GM23248 (cell line): ENCODE results near the gene WDR48. TPM values are rescaled to one million over a fixed set of nuclear protein-coding genes. Genes with fewer than 3 reads are reported as not detected.

Experiments
- DNase-seq: peaks from one replicate; pipeline ENCODE4 v3.0.0-alpha.2; 2015
- H2AFZ ChIP-seq: fragments of 200-600 bp; sonication (generic); 2 replicates; pipeline ENCODE4 v1.6.1; 2016; ENCODE audit warnings: antibody characterized with exemption
- H3F3A ChIP-seq: fragments of 200-600 bp; sonication (generic); 2 replicates; pipeline ENCODE4 v1.6.1; 2016; ENCODE audit warnings: mild to moderate bottlenecking, antibody characterized with exemption, mixed run types; ENCODE audit not compliant: insufficient read depth
- H3K27ac ChIP-seq: fragments of 200-600 bp; sonication (generic); 2 replicates; pipeline ENCODE4 v1.5.1; 2016; ENCODE audit warnings: mild to moderate bottlenecking
- H3K27me3 ChIP-seq: fragments of 200-600 bp; sonication (generic); replicated peaks from 2 replicates; pipeline ENCODE4 v1.6.1; 2016; ENCODE audit warnings: mild to moderate bottlenecking; ENCODE audit not compliant: insufficient read depth
- H3K36me3 ChIP-seq: fragments of 200-600 bp; sonication (generic); 2 replicates; pipeline ENCODE4 v1.6.1; 2016; ENCODE audit warnings: low read depth, mild to moderate bottlenecking
- H3K4me1 ChIP-seq: fragments of 200-600 bp; sonication (generic); 2 replicates; pipeline ENCODE4 v1.6.1; 2016; ENCODE audit warnings: mild to moderate bottlenecking; ENCODE audit not compliant: insufficient read depth
- H3K4me2 ChIP-seq: fragments of 200-600 bp; sonication (generic); one replicate; pipeline ENCODE4 v1.6.1; 2016; ENCODE audit warnings: mild to moderate bottlenecking; ENCODE audit not compliant: unreplicated experiment
- H3K4me3 ChIP-seq: fragments of 200-600 bp; sonication (generic); 2 replicates; pipeline ENCODE4 v1.5.1; 2016; ENCODE audit warnings: mild to moderate bottlenecking
- H3K79me2 ChIP-seq: fragments of 200-600 bp; sonication (generic); 2 replicates; pipeline ENCODE4 v1.6.1; 2016; ENCODE audit warnings: mild to moderate bottlenecking; ENCODE audit not compliant: insufficient read depth
- H3K9ac ChIP-seq: fragments of 200-600 bp; sonication (generic); 2 replicates; pipeline ENCODE4 v1.6.1; 2016; ENCODE audit warnings: mild to moderate bottlenecking
- H3K9me2 ChIP-seq: fragments of 200-600 bp; sonication (generic); 2 replicates; pipeline ENCODE4 v1.6.1; 2016; ENCODE audit warnings: mixed run types, mild to moderate bottlenecking, moderate library complexity; ENCODE audit not compliant: insufficient read depth
- H3K9me3 ChIP-seq: fragments of 200-600 bp; sonication (generic); one replicate; pipeline ENCODE4 v1.6.1; 2017; ENCODE audit warnings: low read depth
- H4K20me1 ChIP-seq: fragments of 200-600 bp; sonication (generic); 2 replicates; pipeline ENCODE4 v1.6.0; 2016; ENCODE audit not compliant: insufficient read depth
- EZH2 ChIP-seq: fragments of 200-600 bp; sonication (generic); IDR thresholded peaks from 2 replicates; pipeline ENCODE4 v1.6.1; 2018; ENCODE audit warnings: antibody characterized with exemption, mild to moderate bottlenecking; ENCODE audit not compliant: insufficient read depth, poor library complexity, severe bottlenecking
- EZH2phosphoT487 ChIP-seq: fragments of 200-600 bp; sonication (generic); IDR thresholded peaks from 2 replicates; pipeline ENCODE4 v1.6.1; 2018; ENCODE audit warnings: antibody characterized with exemption, moderate library complexity, mild to moderate bottlenecking, low read depth; ENCODE audit not compliant: insufficient read depth
- WGBS, 2 experiments: methylation state at CpG; one replicate each; pipeline ENCODE4 v1.1.6; 2015 to 2017; ENCODE audit warnings: low lambda C conversion rate in 2 of 2, low coverage in 1 of 2; ENCODE audit errors: missing lambda C conversion rate in 2 of 2; 5-methylcytosine and 5-hydroxymethylcytosine counted together
- in situ Hi-C: fragments of 300-500 bp; cut with MboI; formaldehyde crosslinking; loops from 2 replicates; pipeline ENCODE4 v1.15.0; 2020
- microRNA-seq: library from miRNA; unstranded; fragments of <30 nt; microRNA quantifications from one replicate; pipeline ENCODE4, GENCODE V29; 2016; ENCODE audit warnings: borderline number of aligned reads
- polyA plus RNA-seq: library from polyadenylated mRNA; unstranded; fragments of >200 nt; fragmentation: Nextera tagmentation; extraction: Ambion mirVana; gene quantifications from 2 replicates; pipeline ENCODE4 v1.2.1, GENCODE V29; 2016
- small RNA-seq: library from RNA; depleted of rRNA; stranded (forward); fragments of <200 nt; gene quantifications from one replicate; pipeline ENCODE3, GENCODE V24; 2014; ENCODE audit warnings: low read depth, low replicate concordance
- total RNA-seq: library from RNA; depleted of rRNA; stranded (reverse); fragments of >200 nt; shearing (Covaris generic); gene quantifications from 2 replicates; pipeline ENCODE4 v1.2.3, GENCODE V29; 2014; rRNA removed

WDR48 gene
- total and polyA plus RNA-seq, 2 experiments from 2014 or later, result 25.7 to 29.7 TPM

GRCh38 chr3:39144095-39144747 lies 92.4 kb downstream of the WDR48 start:
- Histone ChIP-seq H3K9me2 (no peaks in the 10 kb centered on the region), H3K4me3 (no peak overlapping the region), H3K4me1 (peaks cover 55% of the 10 kb centered on the region), H3K79me2 (peaks cover 90% of the 10 kb centered on the region), H3K9me3 (no peaks in the 10 kb centered on the region), H3K27me3 (no peaks in the 10 kb centered on the region), H2AFZ (no peak overlapping the region), H3K9ac (no peak overlapping the region), H3K4me2 (no peak overlapping the region), H3F3A (peaks cover 52% of the 10 kb centered on the region), H3K27ac (no peak overlapping the region), H3K36me3 (peaks cover 33% of the 10 kb centered on the region), H4K20me1 (no peaks in the 10 kb centered on the region; the same call in none of the 2 replicates)
- no peak for TF ChIP-seq EZH2
- no peak for TF ChIP-seq EZH2phosphoT487
- in situ Hi-C loops, result no loop called here
- WGBS, 2 experiments, result 83 to 89% methylated on average over 20 of the region's 20 CpGs
- no peak for DNase-seq

DNA sequence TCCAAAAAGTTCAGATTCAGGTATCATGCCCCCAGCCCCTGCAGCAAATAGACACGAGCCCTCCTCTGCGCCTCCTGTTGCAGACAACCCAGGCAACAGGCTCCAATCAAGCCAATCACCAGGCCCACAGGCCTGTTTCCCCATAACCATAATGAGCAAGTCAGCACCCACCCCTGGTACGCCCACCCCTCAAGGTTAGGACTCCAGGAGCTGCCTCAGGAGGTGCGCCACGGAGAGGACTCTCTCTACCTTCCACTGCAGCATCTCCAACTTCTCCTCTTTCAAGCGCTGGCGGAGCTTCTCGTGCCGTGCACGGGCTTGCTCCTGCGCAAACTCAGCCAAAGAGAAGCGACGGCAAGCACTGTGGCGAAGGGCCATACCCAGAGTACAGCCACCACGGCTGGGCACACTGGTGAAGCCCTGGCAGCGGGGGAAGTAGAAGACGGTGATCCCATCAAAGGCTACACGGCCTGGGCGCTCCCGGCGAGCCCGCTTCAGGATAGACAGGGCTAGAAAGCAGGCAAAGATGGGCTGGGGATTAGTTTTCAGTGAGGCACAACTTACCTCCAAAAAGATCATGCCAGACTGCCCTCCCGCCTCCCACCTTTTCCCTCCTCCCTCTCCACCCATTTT lies 93.0 kb downstream of the WDR48 start:
- H3K9me3 ChIP-seq, result no peaks in the 10 kb centered on the region
- TF ChIP-seq EZH2 (no peak), EZH2phosphoT487 (no peak)
- H3K9me2 ChIP-seq, result no peaks in the 10 kb centered on the region
- WGBS, 2 experiments, result 94 to 96% methylated on average over 21 to 23 of the region's 23 CpGs
- peaks cover 33% of the 10 kb centered on the region for H3K36me3 ChIP-seq
- H3F3A ChIP-seq, result peaks cover 52% of the 10 kb centered on the region
- no peak for DNase-seq
- no peaks in the 10 kb centered on the region for H3K27me3 ChIP-seq
- H3K79me2 ChIP-seq, result peaks cover 96% of the 10 kb centered on the region
- no peak overlapping the region for H2AFZ ChIP-seq
- H3K4me1 ChIP-seq, result peaks cover 61% of the 10 kb centered on the region
- H3K9ac ChIP-seq, result no peak overlapping the region
- H3K4me3 ChIP-seq, result no peak overlapping the region
- no peak overlapping the region for H3K4me2 ChIP-seq
- no peak overlapping the region for H3K27ac ChIP-seq
- H4K20me1 ChIP-seq, result no peaks in the 10 kb centered on the region; the same call in none of the 2 replicates
- in situ Hi-C loops, result no loop called here

DNA sequence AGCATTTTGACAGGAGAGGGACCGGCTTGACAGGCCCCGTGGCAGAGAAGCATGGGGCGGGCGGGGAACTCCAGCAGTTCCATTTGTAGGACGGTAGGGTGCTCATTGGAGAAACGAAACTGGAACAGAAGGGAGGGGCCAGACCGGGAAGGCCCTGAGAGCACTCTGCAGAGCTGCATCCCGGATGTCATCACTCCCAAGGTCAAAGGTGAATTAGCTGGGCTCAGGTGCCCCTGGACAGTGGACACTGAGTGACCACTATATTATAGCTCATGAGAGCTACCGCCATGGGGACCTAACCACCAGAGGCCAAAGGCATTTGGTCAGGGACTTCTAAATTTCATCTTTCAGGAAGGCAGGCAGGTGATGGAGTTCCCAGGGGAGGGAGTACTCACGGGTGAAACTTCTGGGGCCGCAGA lies 94.3 kb downstream of the WDR48 start:
- 53 to 56% methylated on average over 11 of the region's 11 CpGs for WGBS, 2 experiments
- Histone ChIP-seq H3K79me2 (peaks cover 95% of the 10 kb centered on the region), H3K9me2 (no peaks in the 10 kb centered on the region), H3K27ac (peak overlapping the region; percentile 99), H3K27me3 (no peaks in the 10 kb centered on the region), H3K9ac (no peak overlapping the region), H3K4me3 (no peak overlapping the region), H2AFZ (no peak overlapping the region), H3K9me3 (no peaks in the 10 kb centered on the region), H3F3A (peaks cover 54% of the 10 kb centered on the region), H4K20me1 (no peaks in the 10 kb centered on the region; the same call in none of the 2 replicates), H3K4me1 (peaks cover 62% of the 10 kb centered on the region), H3K4me2 (no peak overlapping the region), H3K36me3 (peaks cover 33% of the 10 kb centered on the region)
- no peak for TF ChIP-seq EZH2phosphoT487
- TF ChIP-seq EZH2, result no peak
- DNase-seq, result peak; percentile 54
- in situ Hi-C loops, result no loop called here

Small RNAs within 50 kb of the gene (microRNA-seq; reads per million reads assigned to microRNA genes)
- 1.5 reads per million for gene MIR6822

Small RNAs within 50 kb of the gene (small RNA-seq; reads per million reads assigned to genes)
- gene RNU6-1227P, result not detected

Other genes with a start within 250 kb of the WDR48 start
- gene SCN10A, start 235.8 kb upstream of the WDR48 start, total RNA-seq, result not detected in 2 replicates
- not detected in 2 replicates for gene SCN10A, start 235.8 kb upstream of the WDR48 start, polyA plus RNA-seq
- gene SCN11A, start 72 bp upstream of the WDR48 start, total RNA-seq, result not detected in 2 replicates
- not detected in 2 replicates for gene SCN11A, start 72 bp upstream of the WDR48 start, polyA plus RNA-seq
- gene GORASP1, start 55.6 kb downstream of the WDR48 start, total RNA-seq, result 63.8 and 184 TPM in 2 replicates
- gene GORASP1, start 55.6 kb downstream of the WDR48 start, polyA plus RNA-seq, result 32.7 and 33.1 TPM in 2 replicates
- gene TTC21A, start 55.7 kb downstream of the WDR48 start, total RNA-seq, result 0.25 and 1.2 TPM in 2 replicates
- 0.76 and 0.94 TPM in 2 replicates for gene TTC21A, start 55.7 kb downstream of the WDR48 start, polyA plus RNA-seq
- 22.5 and 23.1 TPM in 2 replicates for gene CSRNP1, start 101.6 kb downstream of the WDR48 start, total RNA-seq
- gene CSRNP1, start 101.6 kb downstream of the WDR48 start, polyA plus RNA-seq, result 14.2 and 16.4 TPM in 2 replicates
- not detected in 2 replicates for gene XIRP1, start 140.6 kb downstream of the WDR48 start, total RNA-seq
- not detected in 2 replicates for gene XIRP1, start 140.6 kb downstream of the WDR48 start, polyA plus RNA-seq
- gene CX3CR1, start 228.0 kb downstream of the WDR48 start, total RNA-seq, result not detected in 2 replicates
- gene CX3CR1, start 228.0 kb downstream of the WDR48 start, polyA plus RNA-seq, result not detected in 2 replicates